ENCODE measurements around the gene SLC5A10.

DNA sequence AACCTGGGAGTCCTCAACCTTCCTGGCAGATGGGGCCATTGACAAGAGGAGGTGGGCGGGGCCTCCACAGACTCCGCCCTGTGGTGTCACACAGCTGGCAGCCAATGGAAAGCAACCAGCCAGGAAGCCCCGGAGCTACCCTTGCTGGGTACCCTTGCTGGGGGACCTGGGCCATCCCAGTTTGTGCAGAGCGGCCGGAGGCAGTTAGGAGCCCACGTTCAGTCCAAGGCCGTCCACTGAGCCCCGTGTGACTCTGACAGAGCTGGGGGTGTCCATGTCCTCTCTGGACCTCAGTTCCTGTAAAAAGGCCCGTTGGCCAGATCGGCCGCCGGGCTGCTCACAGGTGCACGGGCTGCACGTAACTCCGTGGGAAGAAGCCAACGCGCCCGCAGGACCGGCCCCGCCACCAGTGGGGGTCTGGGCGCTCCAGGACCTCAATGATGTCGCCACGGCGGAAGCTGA lies 69.7 kb downstream of the SLC5A10 start:
- TF ChIP-seq, protein P1, sequence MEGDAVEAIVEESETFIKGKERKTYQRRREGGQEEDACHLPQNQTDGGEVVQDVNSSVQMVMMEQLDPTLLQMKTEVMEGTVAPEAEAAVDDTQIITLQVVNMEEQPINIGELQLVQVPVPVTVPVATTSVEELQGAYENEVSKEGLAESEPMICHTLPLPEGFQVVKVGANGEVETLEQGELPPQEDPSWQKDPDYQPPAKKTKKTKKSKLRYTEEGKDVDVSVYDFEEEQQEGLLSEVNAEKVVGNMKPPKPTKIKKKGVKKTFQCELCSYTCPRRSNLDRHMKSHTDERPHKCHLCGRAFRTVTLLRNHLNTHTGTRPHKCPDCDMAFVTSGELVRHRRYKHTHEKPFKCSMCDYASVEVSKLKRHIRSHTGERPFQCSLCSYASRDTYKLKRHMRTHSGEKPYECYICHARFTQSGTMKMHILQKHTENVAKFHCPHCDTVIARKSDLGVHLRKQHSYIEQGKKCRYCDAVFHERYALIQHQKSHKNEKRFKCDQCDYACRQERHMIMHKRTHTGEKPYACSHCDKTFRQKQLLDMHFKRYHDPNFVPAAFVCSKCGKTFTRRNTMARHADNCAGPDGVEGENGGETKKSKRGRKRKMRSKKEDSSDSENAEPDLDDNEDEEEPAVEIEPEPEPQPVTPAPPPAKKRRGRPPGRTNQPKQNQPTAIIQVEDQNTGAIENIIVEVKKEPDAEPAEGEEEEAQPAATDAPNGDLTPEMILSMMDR (IDR thresholded peaks at IDR 0.05; ENCODE audit: poor library complexity, severe bottlenecking): no peak
- no peak for TF ChIP-seq POLR2AphosphoS5 (IDR thresholded peaks at IDR 0.05)
- TF ChIP-seq, protein P2, sequence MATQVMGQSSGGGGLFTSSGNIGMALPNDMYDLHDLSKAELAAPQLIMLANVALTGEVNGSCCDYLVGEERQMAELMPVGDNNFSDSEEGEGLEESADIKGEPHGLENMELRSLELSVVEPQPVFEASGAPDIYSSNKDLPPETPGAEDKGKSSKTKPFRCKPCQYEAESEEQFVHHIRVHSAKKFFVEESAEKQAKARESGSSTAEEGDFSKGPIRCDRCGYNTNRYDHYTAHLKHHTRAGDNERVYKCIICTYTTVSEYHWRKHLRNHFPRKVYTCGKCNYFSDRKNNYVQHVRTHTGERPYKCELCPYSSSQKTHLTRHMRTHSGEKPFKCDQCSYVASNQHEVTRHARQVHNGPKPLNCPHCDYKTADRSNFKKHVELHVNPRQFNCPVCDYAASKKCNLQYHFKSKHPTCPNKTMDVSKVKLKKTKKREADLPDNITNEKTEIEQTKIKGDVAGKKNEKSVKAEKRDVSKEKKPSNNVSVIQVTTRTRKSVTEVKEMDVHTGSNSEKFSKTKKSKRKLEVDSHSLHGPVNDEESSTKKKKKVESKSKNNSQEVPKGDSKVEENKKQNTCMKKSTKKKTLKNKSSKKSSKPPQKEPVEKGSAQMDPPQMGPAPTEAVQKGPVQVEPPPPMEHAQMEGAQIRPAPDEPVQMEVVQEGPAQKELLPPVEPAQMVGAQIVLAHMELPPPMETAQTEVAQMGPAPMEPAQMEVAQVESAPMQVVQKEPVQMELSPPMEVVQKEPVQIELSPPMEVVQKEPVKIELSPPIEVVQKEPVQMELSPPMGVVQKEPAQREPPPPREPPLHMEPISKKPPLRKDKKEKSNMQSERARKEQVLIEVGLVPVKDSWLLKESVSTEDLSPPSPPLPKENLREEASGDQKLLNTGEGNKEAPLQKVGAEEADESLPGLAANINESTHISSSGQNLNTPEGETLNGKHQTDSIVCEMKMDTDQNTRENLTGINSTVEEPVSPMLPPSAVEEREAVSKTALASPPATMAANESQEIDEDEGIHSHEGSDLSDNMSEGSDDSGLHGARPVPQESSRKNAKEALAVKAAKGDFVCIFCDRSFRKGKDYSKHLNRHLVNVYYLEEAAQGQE (IDR thresholded peaks at IDR 0.05; ENCODE audit: borderline replicate concordance): no peak
- no peak for TF ChIP-seq RAD21 (conservative IDR thresholded peaks at IDR 0.05)
- no peak for TF ChIP-seq EP300 (conservative IDR thresholded peaks at IDR 0.05; ENCODE audit: poor library complexity, severe bottlenecking)
- no peak for TF ChIP-seq EZH2 (IDR thresholded peaks at IDR 0.05; ENCODE audit: borderline replicate concordance, insufficient read depth, low read length, poor library complexity, severe bottlenecking)
- TF ChIP-seq MXI1 (conservative IDR thresholded peaks at IDR 0.05; ENCODE audit: poor library complexity, severe bottlenecking): no peak
- TF ChIP-seq TAF1 (IDR thresholded peaks at IDR 0.05; ENCODE audit: low read depth): no peak
- no peak for TF ChIP-seq SMC3 (conservative IDR thresholded peaks at IDR 0.05; ENCODE audit: poor library complexity)

Data from neural cell (in vitro differentiated cells).